GM12801 (cell line): Measurements from ENCODE around the gene CYP46A1.

Source experiments
- CTCF ChIP-seq: IDR thresholded peaks from one replicate; pipeline ENCODE4 v1.5.1; 2011; ENCODE audit warnings: control low read depth; ENCODE audit not compliant: insufficient read length; ENCODE audit errors: extremely low read depth

Gene CYP46A1

GRCh38 chr14:99715266-99716000 lies 31.3 kb downstream of the CYP46A1 start:
- no peak for TF ChIP-seq CTCF

GRCh38 chr14:99716091-99716849 lies 32.2 kb downstream of the CYP46A1 start:
- no peak for TF ChIP-seq CTCF

GRCh38 chr14:99716850-99717681 lies 33.0 kb downstream of the CYP46A1 start:
- no peak for TF ChIP-seq CTCF

GRCh38 chr14:99717682-99718013 lies 33.5 kb downstream of the CYP46A1 start:
- no peak for TF ChIP-seq CTCF

- TF ChIP-seq CTCF: no peak
These were observed 34.1 kb downstream of the CYP46A1 start for GRCh38 chr14:99718031-99718810.

GRCh38 chr14:99718811-99719192 lies 34.7 kb downstream of the CYP46A1 start:
- TF ChIP-seq CTCF: no peak
